HepG2 (cell line): ENCODE measurements around the gene HEXIM1. TPM values are rescaled to one million over a fixed set of nuclear protein-coding genes. Genes with fewer than 3 reads are reported as not detected.

ENCODE experiments used
- MBNL3 ChIP-seq: fragments of 250-450 bp; sonication (Bioruptor Pico); conservative IDR thresholded peaks from 2 replicates; pipeline ENCODE4 v1.8.0; 2022; ENCODE audit warnings: mild to moderate bottlenecking, inconsistent platforms
- MED8 ChIP-seq: sonication (generic); formaldehyde crosslinking; IDR thresholded peaks from 2 replicates; pipeline ENCODE4 v1.8.1; 2023; ENCODE audit warnings: mild to moderate bottlenecking, missing genetic modification reagents; ENCODE audit not compliant: insufficient replicate concordance
- ONECUT2 ChIP-seq: sonication (generic); formaldehyde crosslinking; IDR thresholded peaks from 2 replicates; pipeline ENCODE4 v1.4.0; 2020; ENCODE audit warnings: missing genetic modification reagents
- ZNF589 ChIP-seq: sonication (generic); formaldehyde crosslinking; conservative IDR thresholded peaks from 2 replicates; pipeline ENCODE4 v1.8.0; 2022; ENCODE audit warnings: mild to moderate bottlenecking, moderate library complexity, missing genetic modification reagents
- ZNF746 ChIP-seq: sonication (generic); formaldehyde crosslinking; IDR thresholded peaks from 2 replicates; pipeline ENCODE4 v1.8.0; 2022; ENCODE audit warnings: mild to moderate bottlenecking, missing genetic modification reagents
- ZNF782 ChIP-seq: sonication (generic); formaldehyde crosslinking; IDR thresholded peaks from 2 replicates; pipeline ENCODE4 v1.4.0; 2020; ENCODE audit warnings: missing genetic modification reagents, mild to moderate bottlenecking, borderline replicate concordance
- ZNF878 ChIP-seq: sonication (generic); formaldehyde crosslinking; IDR thresholded peaks from 2 replicates; pipeline ENCODE4 v1.8.1; 2023; ENCODE audit warnings: mild to moderate bottlenecking, missing genetic modification reagents, moderate library complexity
- polyA plus RNA-seq, 8 experiments: library from polyadenylated mRNA; depleted of rRNA in 3 of 8; stranded (reverse) in 7 of 8; unstranded in 1 of 8; fragments of >200 nt; fragmentation: Illumina TruSeq in 4 of 8; extraction: Trizol in 4 of 8; gene quantifications; 2 replicates each; pipeline versions ENCODE4 v1.2.1 to v1.2.3, GENCODE V29; 2011 to 2016; ENCODE audit warnings: low read depth in 4 of 8, missing spikeins in 1 of 8, mixed read lengths in 1 of 8; ENCODE audit not compliant: insufficient read depth in 1 of 8
- total RNA-seq, 5 experiments: library from RNA; depleted of rRNA; stranded (reverse); fragments of >200 nt; fragmentation: Illumina TruSeq; extraction: Trizol; gene quantifications; 2 replicates each; pipeline ENCODE4 v1.2.3, GENCODE V29; 2016; ENCODE audit warnings: low read depth in 1 of 5
- TF ChIP-seq, protein P1 (sequence below): sonication (generic); formaldehyde crosslinking; IDR thresholded peaks from 2 replicates; pipeline ENCODE4 v1.4.0; 2020; ENCODE audit warnings: missing genetic modification reagents, borderline replicate concordance

HEXIM1 gene
- total and polyA plus RNA-seq, 2 of the 13 experiments (the other 11 are each of a cell fraction or from before 2014, with no cell fraction given), result 10.5 to 16.6 TPM

DNA sequence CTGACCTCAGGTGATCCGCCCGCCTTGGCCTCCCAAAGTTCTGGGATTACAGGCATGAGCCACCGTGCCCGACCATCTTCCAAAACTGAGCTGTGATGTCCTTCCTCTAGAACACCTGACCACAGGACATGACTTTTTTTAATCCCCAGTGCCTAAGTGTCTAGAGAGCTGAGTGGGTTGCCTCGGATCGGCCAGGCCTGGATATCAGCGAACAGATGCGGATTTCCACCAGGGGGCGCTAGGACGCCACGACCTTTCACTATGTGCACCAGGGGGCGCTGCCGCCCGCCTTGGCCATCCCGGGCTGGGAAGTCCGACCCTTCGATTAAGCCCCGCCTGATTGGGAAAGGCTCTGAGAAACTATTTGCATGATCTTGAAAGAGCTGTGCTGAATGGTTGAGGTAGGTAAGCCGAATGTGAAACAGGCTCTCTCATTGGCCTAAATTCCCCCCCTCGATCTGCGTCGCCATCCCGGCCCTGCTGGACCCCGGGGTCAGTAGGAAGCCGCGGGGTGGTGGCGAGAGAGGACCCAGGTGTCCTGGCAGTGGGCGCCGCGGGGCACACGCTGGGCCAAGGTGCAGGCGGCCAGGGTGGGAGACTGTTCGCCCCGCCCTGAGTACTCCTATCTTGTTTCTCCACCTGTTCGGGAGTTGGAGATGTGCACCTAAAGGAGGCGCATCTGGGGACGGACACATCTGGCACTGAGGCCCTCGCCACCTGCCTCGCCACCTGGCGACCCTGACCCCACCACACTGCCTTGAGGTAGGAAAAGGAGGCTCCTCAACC is 12.9 kb upstream of the HEXIM1 start, which contains the start of gene ACBD4 (continued):
- TF ChIP-seq, protein P1, sequence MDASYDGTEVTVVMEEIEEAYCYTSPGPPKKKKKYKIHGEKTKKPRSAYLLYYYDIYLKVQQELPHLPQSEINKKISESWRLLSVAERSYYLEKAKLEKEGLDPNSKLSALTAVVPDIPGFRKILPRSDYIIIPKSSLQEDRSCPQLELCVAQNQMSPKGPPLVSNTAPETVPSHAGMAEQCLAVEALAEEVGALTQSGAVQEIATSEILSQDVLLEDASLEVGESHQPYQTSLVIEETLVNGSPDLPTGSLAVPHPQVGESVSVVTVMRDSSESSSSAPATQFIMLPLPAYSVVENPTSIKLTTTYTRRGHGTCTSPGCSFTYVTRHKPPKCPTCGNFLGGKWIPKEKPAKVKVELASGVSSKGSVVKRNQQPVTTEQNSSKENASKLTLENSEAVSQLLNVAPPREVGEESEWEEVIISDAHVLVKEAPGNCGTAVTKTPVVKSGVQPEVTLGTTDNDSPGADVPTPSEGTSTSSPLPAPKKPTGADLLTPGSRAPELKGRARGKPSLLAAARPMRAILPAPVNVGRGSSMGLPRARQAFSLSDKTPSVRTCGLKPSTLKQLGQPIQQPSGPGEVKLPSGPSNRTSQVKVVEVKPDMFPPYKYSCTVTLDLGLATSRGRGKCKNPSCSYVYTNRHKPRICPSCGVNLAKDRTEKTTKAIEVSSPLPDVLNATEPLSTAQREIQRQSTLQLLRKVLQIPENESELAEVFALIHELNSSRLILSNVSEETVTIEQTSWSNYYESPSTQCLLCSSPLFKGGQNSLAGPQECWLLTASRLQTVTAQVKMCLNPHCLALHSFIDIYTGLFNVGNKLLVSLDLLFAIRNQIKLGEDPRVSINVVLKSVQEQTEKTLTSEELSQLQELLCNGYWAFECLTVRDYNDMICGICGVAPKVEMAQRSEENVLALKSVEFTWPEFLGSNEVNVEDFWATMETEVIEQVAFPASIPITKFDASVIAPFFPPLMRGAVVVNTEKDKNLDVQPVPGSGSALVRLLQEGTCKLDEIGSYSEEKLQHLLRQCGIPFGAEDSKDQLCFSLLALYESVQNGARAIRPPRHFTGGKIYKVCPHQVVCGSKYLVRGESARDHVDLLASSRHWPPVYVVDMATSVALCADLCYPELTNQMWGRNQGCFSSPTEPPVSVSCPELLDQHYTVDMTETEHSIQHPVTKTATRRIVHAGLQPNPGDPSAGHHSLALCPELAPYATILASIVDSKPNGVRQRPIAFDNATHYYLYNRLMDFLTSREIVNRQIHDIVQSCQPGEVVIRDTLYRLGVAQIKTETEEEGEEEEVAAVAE, result peak; percentile 99
- TF ChIP-seq ONECUT2 (no peak), ZNF589 (CRISPR knock-in tag) (0 out of 2 replicates have a peak, but pooled peaks have one; percentile 38), MBNL3 (CRISPR knock-in tag) (no peak), ZNF782 (no peak), ZNF746 (CRISPR knock-in tag) (0 out of 2 replicates have a peak, but pooled peaks have one; percentile 48), MED8 (CRISPR knock-in tag) (no peak), ZNF878 (CRISPR knock-in tag) (no peak)
